GM12878 (cell line): ENCODE data around the gene FRAS1. TPM values are rescaled to one million over a fixed set of nuclear protein-coding genes. Genes with fewer than 3 reads are reported as not detected.

Experiments
- ATAC-seq: fragments of 200-7000 bp; cut with Tn5 transposase; 3 replicates; pipeline ENCODE4 v1.9.1; 2020; ENCODE audit warnings: mild to moderate bottlenecking, moderate library complexity
- BruUV-seq: library from RNA; stranded (reverse); fragments of 400-500 nt; replicated peaks from 2 replicates; lab custom pipeline; 2021; lab: Mats Ljungman, UMichigan
- CTCF ChIA-PET: fragments of 300-600 bp; sonication (Branson Sonifier 250); formaldehyde crosslinking; extraction: SDS; loops from one replicate; lab custom pipeline; 2021; ENCODE audit warnings: inconsistent platforms; lab: Yijun Ruan, JAX
- POLR2A ChIA-PET: fragments of 350-600 bp; formaldehyde crosslinking; extraction: SDS; loops from one replicate; lab custom pipeline; 2021; ENCODE audit warnings: inconsistent platforms; lab: Charles Lee
- RAD21 ChIA-PET: fragments of 300-600 bp; sonication (Branson Sonifier 250); formaldehyde crosslinking; loops from one replicate; lab custom pipeline; 2023; ENCODE audit warnings: antibody characterized with exemption; ENCODE audit not compliant: unreplicated experiment; lab: Charles Lee
- SMC1A ChIA-PET: fragments of 300-600 bp; sonication (Branson Sonifier 250); formaldehyde crosslinking; loops from one replicate; lab custom pipeline; 2023; ENCODE audit not compliant: unreplicated experiment, uncharacterized antibody; lab: Charles Lee
- DNase-seq: peaks from one replicate; pipeline ENCODE4 v3.0.0-alpha.2; 2011; ENCODE audit warnings: low read depth, low spot score
- FAIRE-seq: peaks from 3 replicates; lab custom pipeline; 2011; peaks lifted over from hg19 to GRCh38; lab: Jason Lieb, UNC
- H2AFZ ChIP-seq: 2 replicates; pipeline ENCODE4 v1.6.0; 2011; ENCODE audit warnings: low read depth, low read length, control low read depth; ENCODE audit not compliant: control insufficient read depth
- H3K27ac ChIP-seq: 2 replicates; pipeline ENCODE4 v1.5.1; 2011; ENCODE audit warnings: control low read depth; ENCODE audit not compliant: control insufficient read depth, insufficient read depth
- H3K27me3 ChIP-seq, 2 experiments: replicated peaks in 1 of 2; 2 replicates each; pipeline versions ENCODE4 v1.6.0 to v1.6.1; 2011; ENCODE audit warnings: low read length in 1 of 2; ENCODE audit not compliant: control insufficient read depth in 2 of 2, insufficient read depth in 2 of 2
- H3K36me3 ChIP-seq, 2 experiments: 2 replicates each; pipeline ENCODE4 v1.5.1; 2011; ENCODE audit warnings: low read length in 1 of 2; ENCODE audit not compliant: control insufficient read depth in 2 of 2, insufficient read depth in 2 of 2
- H3K4me1 ChIP-seq: 2 replicates; pipeline ENCODE4 v1.6.1; 2011; ENCODE audit warnings: mild to moderate bottlenecking, low read length, moderate library complexity, mixed read lengths; ENCODE audit not compliant: control insufficient read depth, insufficient read depth
- H3K4me2 ChIP-seq: 2 replicates; pipeline ENCODE4 v1.6.0; 2011; ENCODE audit warnings: control low read depth; ENCODE audit not compliant: control insufficient read depth, insufficient read depth
- H3K4me3 ChIP-seq: fragments of 200-600 bp; sonication (generic); 2 replicates; pipeline ENCODE4 v1.5.1; 2016
- H3K79me2 ChIP-seq: 2 replicates; pipeline ENCODE4 v1.6.0; 2011; ENCODE audit warnings: low read length; ENCODE audit not compliant: control insufficient read depth, insufficient read depth
- H3K9ac ChIP-seq: 2 replicates; pipeline ENCODE4 v1.8.0; 2011; ENCODE audit warnings: low read length, control low read depth, mixed read lengths; ENCODE audit not compliant: control insufficient read depth, insufficient read depth
- H3K9me3 ChIP-seq: replicated peaks from 3 replicates; pipeline ENCODE4 v1.5.1; 2011; ENCODE audit warnings: mild to moderate bottlenecking, low read length; ENCODE audit not compliant: control insufficient read depth, insufficient read depth
- H4K20me1 ChIP-seq: 2 replicates; pipeline ENCODE4 v1.6.0; 2011; ENCODE audit not compliant: control insufficient read depth, insufficient read depth
- CREB1 ChIP-seq: IDR thresholded peaks from 2 replicates; pipeline ENCODE4 v1.6.1; 2012; ENCODE audit warnings: low read depth, mild to moderate bottlenecking, inconsistent platforms
- ETV6 ChIP-seq, 2 experiments: fragments of 450-650 bp in 1 of 2; IDR thresholded peaks in 1 of 2; conservative IDR thresholded peaks in 1 of 2; 2 replicates each; pipeline ENCODE4 v1.6.1; 2014; ENCODE audit warnings: antibody characterized with exemption in 1 of 2, borderline replicate concordance in 1 of 2, low read depth in 1 of 2, mild to moderate bottlenecking in 1 of 2, moderate library complexity in 1 of 2
- JUNB ChIP-seq: IDR thresholded peaks from 2 replicates; pipeline ENCODE4 v1.6.1; 2016; ENCODE audit warnings: antibody characterized with exemption, mild to moderate bottlenecking
- KDM1A ChIP-seq: fragments of 200-600 bp; sonication (generic); IDR thresholded peaks from 2 replicates; pipeline ENCODE4 v1.6.1; 2016; ENCODE audit warnings: borderline replicate concordance
- RAD51 ChIP-seq: fragments of 450-650 bp; IDR thresholded peaks from 2 replicates; pipeline ENCODE4 v1.6.1; 2016; ENCODE audit warnings: moderate library complexity, mild to moderate bottlenecking, inconsistent platforms
- RUNX3 ChIP-seq: IDR thresholded peaks from 2 replicates; pipeline ENCODE4 v1.6.1; 2012; ENCODE audit warnings: low read length, inconsistent platforms
- SMAD1 ChIP-seq: fragments of 450-650 bp; IDR thresholded peaks from 2 replicates; pipeline ENCODE4 v1.6.1; 2018; ENCODE audit warnings: mild to moderate bottlenecking, low read depth; ENCODE audit not compliant: partially characterized antibody
- SUZ12 ChIP-seq: fragments of 200-600 bp; sonication (generic); IDR thresholded peaks from one replicate; pipeline ENCODE4 v1.6.1; 2018; ENCODE audit warnings: antibody characterized with exemption, mild to moderate bottlenecking; ENCODE audit not compliant: unreplicated experiment
- ZNF274 ChIP-seq: IDR thresholded peaks from one replicate; pipeline ENCODE4 v1.8.0; 2011; ENCODE audit not compliant: insufficient read length, insufficient read depth
- ZZZ3 ChIP-seq: IDR thresholded peaks from 2 replicates; pipeline ENCODE4 v1.6.1; 2011; ENCODE audit warnings: low read depth; ENCODE audit not compliant: control insufficient read depth, insufficient read length
- WGBS: methylation state at CpG from one replicate; pipeline ENCODE4 v1.1.6; 2016; ENCODE audit warnings: low lambda C conversion rate; ENCODE audit not compliant: insufficient replicate concordance, insufficient coverage; ENCODE audit errors: missing lambda C conversion rate; 5-methylcytosine and 5-hydroxymethylcytosine counted together
- in situ Hi-C: fragments of 300-500 bp; cut with MboI; formaldehyde crosslinking; loops from 9 replicates; pipeline ENCODE4 v1.14.3; 2018; ENCODE audit warnings: mixed read lengths
- intact Hi-C: fragments of 100-400 bp; cut with micrococcal nuclease; formaldehyde crosslinking; loops from one replicate; pipeline ENCODE4 v1.14.2; 2022; ENCODE audit not compliant: unreplicated experiment
- polyA plus RNA-seq, 11 experiments: library from polyadenylated mRNA; depleted of rRNA in 4 of 11; unstranded in 6 of 11; stranded (reverse) in 5 of 11; fragments of >200 nt; fragmentation: Nextera tagmentation in 4 of 11; fragmentation: Illumina TruSeq in 1 of 11; extraction: Ambion mirVana in 4 of 11; extraction: Trizol in 1 of 11; gene quantifications; 1 replicate in 1 of 11; 2 replicates in 10 of 11; pipeline versions ENCODE4 v1.2.1 to v1.2.3, GENCODE V29; 2011 to 2016; ENCODE audit warnings: inconsistent platforms in 2 of 11, missing spikeins in 2 of 11, low read depth in 1 of 11
- total RNA-seq, 4 experiments: library from RNA; depleted of rRNA in 3 of 4; stranded (reverse); fragments of >200 nt in 3 of 4; fragmentation: Illumina TruSeq in 1 of 4; extraction: Trizol in 1 of 4; gene quantifications; 2 replicates each; pipeline versions ENCODE4 v1.2.1 to v1.2.3, GENCODE V29; 2013 to 2021
- TF ChIP-seq, protein P1 (sequence below): fragments of 450-650 bp; IDR thresholded peaks from 2 replicates; pipeline ENCODE4 v1.6.1; 2017; ENCODE audit warnings: mild to moderate bottlenecking, low read depth, inconsistent platforms; ENCODE audit not compliant: poor library complexity, severe bottlenecking
- TF ChIP-seq, protein P2 (sequence below): IDR thresholded peaks from 2 replicates; pipeline ENCODE4 v1.6.1; 2012; ENCODE audit warnings: mild to moderate bottlenecking, low read depth, low read length
- TF ChIP-seq, protein P3 (sequence below): IDR thresholded peaks from 2 replicates; pipeline ENCODE4 v1.6.1; 2011; ENCODE audit warnings: low read depth, low read length, improper control_type of control experiment, borderline replicate concordance

The FRAS1 gene
- total and polyA plus RNA-seq, 10 of the 15 experiments (the other 5 are each of a cell fraction or from before 2014, with no cell fraction given) = 0.08 to 11.7 (median 0.20) TPM

DNA sequence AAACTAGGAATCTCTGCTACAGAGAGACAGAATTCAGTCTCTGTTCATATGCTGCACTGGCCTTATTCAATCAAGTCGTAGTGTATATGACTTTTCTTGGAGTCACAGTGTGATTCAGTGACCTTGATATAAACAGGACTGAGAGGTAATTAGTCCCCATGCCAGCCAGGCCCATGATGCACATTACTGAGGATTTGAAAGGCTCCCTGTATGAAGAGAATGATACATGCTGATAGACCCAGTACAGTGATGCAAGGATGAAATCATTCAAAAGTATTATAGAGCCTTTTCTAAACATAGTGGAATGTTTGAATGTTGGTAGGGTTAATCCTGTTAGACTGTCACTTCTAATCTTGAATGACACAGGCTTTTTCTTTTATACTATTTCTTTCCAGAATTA, 528.5 kb downstream of the FRAS1 start:
- DNase-seq (no peak), ATAC-seq (no peak), FAIRE-seq (no peak)
- WGBS = 29% methylated on average over 1 of the region's 1 CpG
- Histone ChIP-seq H2AFZ (no peak overlapping the region), H3K36me3 (no peaks in the 10 kb centered on the region), H3K27me3 (no peaks in the 10 kb centered on the region), H3K9ac (no peak overlapping the region), H3K4me3 (no peak overlapping the region), H3K4me1 (no peaks in the 10 kb centered on the region), H3K4me2 (no peak overlapping the region), H3K79me2 (no peaks in the 10 kb centered on the region), H3K27ac (no peak overlapping the region), H4K20me1 (no peaks in the 10 kb centered on the region), H3K9me3 (no peaks in the 10 kb centered on the region)
- intact Hi-C loops (no loop called here), in situ Hi-C loops (no loop called here)
- RAD21 ChIA-PET = no interaction called here
- CTCF ChIA-PET = no interaction called here
- POLR2A ChIA-PET = no interaction called here
- TF ChIP-seq, protein P1, sequence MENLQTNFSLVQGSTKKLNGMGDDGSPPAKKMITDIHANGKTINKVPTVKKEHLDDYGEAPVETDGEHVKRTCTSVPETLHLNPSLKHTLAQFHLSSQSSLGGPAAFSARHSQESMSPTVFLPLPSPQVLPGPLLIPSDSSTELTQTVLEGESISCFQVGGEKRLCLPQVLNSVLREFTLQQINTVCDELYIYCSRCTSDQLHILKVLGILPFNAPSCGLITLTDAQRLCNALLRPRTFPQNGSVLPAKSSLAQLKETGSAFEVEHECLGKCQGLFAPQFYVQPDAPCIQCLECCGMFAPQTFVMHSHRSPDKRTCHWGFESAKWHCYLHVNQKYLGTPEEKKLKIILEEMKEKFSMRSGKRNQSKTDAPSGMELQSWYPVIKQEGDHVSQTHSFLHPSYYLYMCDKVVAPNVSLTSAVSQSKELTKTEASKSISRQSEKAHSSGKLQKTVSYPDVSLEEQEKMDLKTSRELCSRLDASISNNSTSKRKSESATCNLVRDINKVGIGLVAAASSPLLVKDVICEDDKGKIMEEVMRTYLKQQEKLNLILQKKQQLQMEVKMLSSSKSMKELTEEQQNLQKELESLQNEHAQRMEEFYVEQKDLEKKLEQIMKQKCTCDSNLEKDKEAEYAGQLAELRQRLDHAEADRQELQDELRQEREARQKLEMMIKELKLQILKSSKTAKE = no peak
- TF ChIP-seq CREB1 (no peak), JUNB (no peak), ETV6 (conservative IDR thresholded peaks at IDR 0.05 in 1 of 2, IDR thresholded peaks at IDR 0.05 in 1 of 2; ENCODE audit: borderline replicate concordance in 1 of 2, low read depth in 1 of 2) (no peak), RAD51 (no peak), RUNX3 (no peak), SUZ12 (no peak), KDM1A (no peak), ZZZ3 (no peak), ZNF274 (no peak), SMAD1 (no peak)
- TF ChIP-seq, protein P2, sequence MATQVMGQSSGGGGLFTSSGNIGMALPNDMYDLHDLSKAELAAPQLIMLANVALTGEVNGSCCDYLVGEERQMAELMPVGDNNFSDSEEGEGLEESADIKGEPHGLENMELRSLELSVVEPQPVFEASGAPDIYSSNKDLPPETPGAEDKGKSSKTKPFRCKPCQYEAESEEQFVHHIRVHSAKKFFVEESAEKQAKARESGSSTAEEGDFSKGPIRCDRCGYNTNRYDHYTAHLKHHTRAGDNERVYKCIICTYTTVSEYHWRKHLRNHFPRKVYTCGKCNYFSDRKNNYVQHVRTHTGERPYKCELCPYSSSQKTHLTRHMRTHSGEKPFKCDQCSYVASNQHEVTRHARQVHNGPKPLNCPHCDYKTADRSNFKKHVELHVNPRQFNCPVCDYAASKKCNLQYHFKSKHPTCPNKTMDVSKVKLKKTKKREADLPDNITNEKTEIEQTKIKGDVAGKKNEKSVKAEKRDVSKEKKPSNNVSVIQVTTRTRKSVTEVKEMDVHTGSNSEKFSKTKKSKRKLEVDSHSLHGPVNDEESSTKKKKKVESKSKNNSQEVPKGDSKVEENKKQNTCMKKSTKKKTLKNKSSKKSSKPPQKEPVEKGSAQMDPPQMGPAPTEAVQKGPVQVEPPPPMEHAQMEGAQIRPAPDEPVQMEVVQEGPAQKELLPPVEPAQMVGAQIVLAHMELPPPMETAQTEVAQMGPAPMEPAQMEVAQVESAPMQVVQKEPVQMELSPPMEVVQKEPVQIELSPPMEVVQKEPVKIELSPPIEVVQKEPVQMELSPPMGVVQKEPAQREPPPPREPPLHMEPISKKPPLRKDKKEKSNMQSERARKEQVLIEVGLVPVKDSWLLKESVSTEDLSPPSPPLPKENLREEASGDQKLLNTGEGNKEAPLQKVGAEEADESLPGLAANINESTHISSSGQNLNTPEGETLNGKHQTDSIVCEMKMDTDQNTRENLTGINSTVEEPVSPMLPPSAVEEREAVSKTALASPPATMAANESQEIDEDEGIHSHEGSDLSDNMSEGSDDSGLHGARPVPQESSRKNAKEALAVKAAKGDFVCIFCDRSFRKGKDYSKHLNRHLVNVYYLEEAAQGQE = no peak
- TF ChIP-seq, protein P3, sequence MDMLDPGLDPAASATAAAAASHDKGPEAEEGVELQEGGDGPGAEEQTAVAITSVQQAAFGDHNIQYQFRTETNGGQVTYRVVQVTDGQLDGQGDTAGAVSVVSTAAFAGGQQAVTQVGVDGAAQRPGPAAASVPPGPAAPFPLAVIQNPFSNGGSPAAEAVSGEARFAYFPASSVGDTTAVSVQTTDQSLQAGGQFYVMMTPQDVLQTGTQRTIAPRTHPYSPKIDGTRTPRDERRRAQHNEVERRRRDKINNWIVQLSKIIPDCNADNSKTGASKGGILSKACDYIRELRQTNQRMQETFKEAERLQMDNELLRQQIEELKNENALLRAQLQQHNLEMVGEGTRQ = no peak
- no TSS peak for BruUV-seq
- SMC1A ChIA-PET = no interaction called here
